H1 (cell line): Measurements from ENCODE around the gene XDH. TPM values are rescaled to one million over a fixed set of nuclear protein-coding genes. Genes with fewer than 3 reads are reported as not detected.

ENCODE experiments used
- CTCF ChIA-PET: fragments of 300-600 bp; sonication (Branson Sonifier 250); formaldehyde crosslinking; loops from one replicate; lab custom pipeline; 2021; ENCODE audit not compliant: partially characterized antibody; lab: Charles Lee
- POLR2A ChIA-PET: fragments of 300-600 bp; sonication (Branson Sonifier 250); formaldehyde crosslinking; loops from one replicate; lab custom pipeline; 2021; ENCODE audit warnings: inconsistent platforms; ENCODE audit not compliant: partially characterized antibody; lab: Charles Lee
- DNase-seq, 2 experiments: peaks; one replicate each; pipeline versions ENCODE4 v3.0.0 to v3.0.0-alpha.2; 2010 to 2022; ENCODE audit warnings: low spot score in 2 of 2, low read depth in 1 of 2, mixed read lengths in 1 of 2
- FAIRE-seq: peaks from 2 replicates; lab custom pipeline; 2011; peaks lifted over from hg19 to GRCh38; lab: Jason Lieb, UNC
- H2AFZ ChIP-seq: 2 replicates; pipeline ENCODE4 v1.8.1; 2012; ENCODE audit warnings: low read length, inconsistent platforms
- H2AK5ac ChIP-seq: 2 replicates; pipeline ENCODE4 v1.6.1; 2013; ENCODE audit warnings: low read depth, low read length
- H2BK120ac ChIP-seq: replicated peaks from 2 replicates; pipeline ENCODE3; 2013; ENCODE audit warnings: low read depth, low read length, inconsistent platforms
- H2BK12ac ChIP-seq: 2 replicates; pipeline ENCODE4 v1.6.1; 2013; ENCODE audit warnings: low read depth, low read length
- H2BK15ac ChIP-seq: 2 replicates; pipeline ENCODE4 v1.6.1; 2013; ENCODE audit warnings: low read length
- H2BK20ac ChIP-seq: 2 replicates; pipeline ENCODE4 v1.6.1; 2013; ENCODE audit warnings: low read length
- H2BK5ac ChIP-seq: 2 replicates; pipeline ENCODE4 v1.6.1; 2013; ENCODE audit warnings: low read depth, low read length
- H3K14ac ChIP-seq: 2 replicates; pipeline ENCODE4 v1.6.1; 2013; ENCODE audit warnings: inconsistent platforms; ENCODE audit not compliant: insufficient read length
- H3K18ac ChIP-seq: 2 replicates; pipeline ENCODE4 v1.6.1; 2013; ENCODE audit warnings: low read length; ENCODE audit errors: extremely low read depth
- H3K23ac ChIP-seq: 2 replicates; pipeline ENCODE4 v1.6.1; 2013; ENCODE audit warnings: inconsistent platforms; ENCODE audit not compliant: insufficient read length
- H3K23me2 ChIP-seq: 2 replicates; pipeline ENCODE4 v1.6.1; 2013; ENCODE audit warnings: low read depth, low read length
- H3K27ac ChIP-seq: 2 replicates; pipeline ENCODE4 v1.6.1; 2011; ENCODE audit warnings: low read depth, low read length, inconsistent platforms
- H3K27me3 ChIP-seq, 4 experiments: replicated peaks in 1 of 4; 1 replicate in 1 of 4; 2 replicates in 3 of 4; pipeline versions ENCODE4 v1.6.1 to v1.8.1; 2011 to 2013; ENCODE audit warnings: low read length in 3 of 4, mild to moderate bottlenecking in 3 of 4, inconsistent platforms in 2 of 4, mixed read lengths in 2 of 4, moderate library complexity in 1 of 4; ENCODE audit not compliant: control insufficient read depth in 3 of 4, insufficient read depth in 3 of 4; ENCODE audit errors: extremely low read depth in 1 of 4
- H3K36me3 ChIP-seq, 4 experiments: 2 replicates each; pipeline versions ENCODE4 v1.6.1 to v1.8.1; 2011 to 2013; ENCODE audit warnings: mild to moderate bottlenecking in 4 of 4, low read length in 3 of 4, moderate library complexity in 2 of 4, control low read depth in 1 of 4, inconsistent platforms in 1 of 4; ENCODE audit not compliant: insufficient read depth in 4 of 4, control insufficient read depth in 2 of 4
- H3K4ac ChIP-seq: replicated peaks from 2 replicates; pipeline ENCODE3; 2013; ENCODE audit warnings: low read length, low read depth, mixed read lengths, inconsistent platforms; ENCODE audit not compliant: insufficient read length
- H3K4me1 ChIP-seq, 4 experiments: replicated peaks in 1 of 4; 1 replicate in 1 of 4; 2 replicates in 3 of 4; pipeline versions ENCODE4 v1.6.1 to v1.8.1; 2011 to 2013; ENCODE audit warnings: low read length in 3 of 4, inconsistent platforms in 2 of 4, mixed read lengths in 1 of 4; ENCODE audit not compliant: insufficient read depth in 4 of 4, control insufficient read depth in 3 of 4
- H3K4me2 ChIP-seq, 2 experiments: 2 replicates each; pipeline versions ENCODE4 v1.6.1 to v1.8.1; 2011 to 2013; ENCODE audit warnings: low read depth in 2 of 2, low read length in 2 of 2, control low read depth in 1 of 2, inconsistent platforms in 1 of 2, mild to moderate bottlenecking in 1 of 2; ENCODE audit not compliant: insufficient read depth in 1 of 2
- H3K4me3 ChIP-seq, 4 experiments: fragments of 200-600, 300-600 bp in 1 of 4; sonication (generic), shearing (Covaris generic), sonication (Bioruptor Twin) in 1 of 4; 2 replicates each; pipeline versions ENCODE4 v1.5.1 to v1.8.1; 2011 to 2016; ENCODE audit warnings: low read length in 4 of 4, low read depth in 3 of 4, control low read depth in 2 of 4, inconsistent platforms in 2 of 4, mild to moderate bottlenecking in 2 of 4, mixed read lengths in 1 of 4, moderate library complexity in 1 of 4; ENCODE audit not compliant: insufficient read depth in 2 of 4; ENCODE audit errors: extremely low read depth in 1 of 4
- H3K56ac ChIP-seq: replicated peaks from 2 replicates; pipeline ENCODE3; 2013; ENCODE audit warnings: low read depth, mild to moderate bottlenecking, mixed read lengths, low read length, inconsistent platforms; ENCODE audit not compliant: insufficient read length
- H3K79me1 ChIP-seq: 2 replicates; pipeline ENCODE4 v1.6.1; 2013; ENCODE audit warnings: low read depth, low read length, control low read depth
- H3K79me2 ChIP-seq, 2 experiments: 2 replicates each; pipeline versions ENCODE4 v1.6.1 to v1.8.1; 2012 to 2013; ENCODE audit warnings: low read length in 2 of 2, mild to moderate bottlenecking in 2 of 2, inconsistent platforms in 1 of 2; ENCODE audit not compliant: insufficient read depth in 2 of 2, control insufficient read depth in 1 of 2
- H3K9ac ChIP-seq, 4 experiments: replicated peaks in 1 of 4; 1 replicate in 1 of 4; 2 replicates in 3 of 4; pipeline versions ENCODE4 v1.6.1 to v1.8.1; 2011 to 2013; ENCODE audit warnings: low read depth in 3 of 4, low read length in 3 of 4, control low read depth in 2 of 4, mild to moderate bottlenecking in 2 of 4, moderate library complexity in 2 of 4, inconsistent platforms in 1 of 4; ENCODE audit errors: extremely low read depth in 1 of 4
- H3K9me3 ChIP-seq, 2 experiments: 2 replicates each; pipeline versions ENCODE4 v1.6.1 to v1.8.1; 2012 to 2013; ENCODE audit warnings: mild to moderate bottlenecking in 2 of 2, moderate library complexity in 2 of 2, control low read depth in 1 of 2, inconsistent platforms in 1 of 2, low read depth in 1 of 2, low read length in 1 of 2, mixed read lengths in 1 of 2; ENCODE audit not compliant: insufficient read depth in 2 of 2
- H4K20me1 ChIP-seq, 2 experiments: replicated peaks in 1 of 2; 2 replicates each; pipeline versions ENCODE3 to v1.8.1; 2011 to 2013; ENCODE audit warnings: inconsistent platforms in 2 of 2, low read length in 2 of 2, mild to moderate bottlenecking in 1 of 2; ENCODE audit not compliant: insufficient read depth in 2 of 2, control insufficient read depth in 1 of 2
- H4K5ac ChIP-seq: 2 replicates; pipeline ENCODE4 v1.6.1; 2013; ENCODE audit warnings: low read length, low read depth, mixed read lengths, inconsistent platforms; ENCODE audit not compliant: insufficient read length
- H4K8ac ChIP-seq: 2 replicates; pipeline ENCODE4 v1.8.0; 2013; ENCODE audit warnings: mild to moderate bottlenecking, moderate library complexity, low read length, inconsistent platforms; ENCODE audit not compliant: insufficient read depth; ENCODE audit errors: extremely low read depth
- H4K91ac ChIP-seq: replicated peaks from 2 replicates; pipeline ENCODE3; 2013; ENCODE audit warnings: low read length, mixed read lengths, inconsistent platforms; ENCODE audit not compliant: insufficient read length
- ASH2L ChIP-seq: fragments of 200-600, 300-600 bp; sonication (generic); IDR thresholded peaks from one replicate; pipeline ENCODE4 v1.7.1; 2017; ENCODE audit warnings: low read length
- BACH1 ChIP-seq: IDR thresholded peaks from 2 replicates; pipeline ENCODE4 v1.6.1; 2012; ENCODE audit warnings: low read length, improper control_type of control experiment
- BRCA1 ChIP-seq: IDR thresholded peaks from 2 replicates; pipeline ENCODE4 v1.6.1; 2012; ENCODE audit warnings: low read depth, low read length, improper control_type of control experiment
- CBX5 ChIP-seq: fragments of 300-800, 300-1000 bp; sonication (generic); IDR thresholded peaks from 2 replicates; pipeline ENCODE4 v1.7.1; 2016; ENCODE audit warnings: antibody characterized with exemption, low read length, low read depth
- CBX8 ChIP-seq: fragments of 300-800, 300-1000 bp; sonication (generic); IDR thresholded peaks from 2 replicates; pipeline ENCODE4 v1.7.1; 2016; ENCODE audit warnings: low read depth, low read length, borderline replicate concordance
- CTBP2 ChIP-seq: IDR thresholded peaks from 2 replicates; pipeline ENCODE4 v1.7.0; 2011; ENCODE audit warnings: borderline replicate concordance, mild to moderate bottlenecking, moderate library complexity, mixed read lengths, low read length; ENCODE audit not compliant: insufficient read depth, insufficient read length
- GTF2F1 ChIP-seq: IDR thresholded peaks from 2 replicates; pipeline ENCODE4 v1.6.1; 2012; ENCODE audit warnings: low read depth, low read length, improper control_type of control experiment, borderline replicate concordance
- PHF8 ChIP-seq: fragments of 200-600 bp; sonication (generic); conservative IDR thresholded peaks from 2 replicates; pipeline ENCODE4 v1.7.1; 2012; ENCODE audit warnings: low read depth, mild to moderate bottlenecking, inconsistent platforms, low read length, moderate library complexity
- RBBP5 ChIP-seq: IDR thresholded peaks from 2 replicates; pipeline ENCODE4 v1.7.1; 2012; ENCODE audit warnings: low read depth, mild to moderate bottlenecking, inconsistent platforms, low read length, moderate library complexity, borderline replicate concordance
- SRF ChIP-seq: IDR thresholded peaks from 2 replicates; pipeline ENCODE4 v1.6.1; 2011; ENCODE audit warnings: mild to moderate bottlenecking, low read depth, low read length, moderate library complexity
- SUZ12 ChIP-seq: fragments of 200-600 bp; sonication (generic); IDR thresholded peaks from 2 replicates; pipeline ENCODE4 v1.6.1; 2012; ENCODE audit warnings: mild to moderate bottlenecking, inconsistent platforms, low read length, moderate library complexity, mixed read lengths
- TBP ChIP-seq: IDR thresholded peaks from 2 replicates; pipeline ENCODE4 v1.6.1; 2011; ENCODE audit warnings: low read depth, low read length, improper control_type of control experiment
- TEAD4 ChIP-seq: IDR thresholded peaks from 2 replicates; pipeline ENCODE4 v1.6.1; 2012; ENCODE audit warnings: low read depth, low read length, inconsistent platforms, mixed read lengths
- USF2 ChIP-seq: IDR thresholded peaks from 2 replicates; pipeline ENCODE4 v1.6.1; 2011; ENCODE audit warnings: low read length, improper control_type of control experiment
- WGBS, 2 experiments: shearing (Covaris generic) in 1 of 2; methylation state at CpG; one replicate each; pipeline versions ENCODE4 v1.1.6 to v1.1.7; 2013 to 2015; ENCODE audit warnings: low lambda C conversion rate in 2 of 2, mixed read lengths in 2 of 2, inconsistent platforms in 1 of 2, low coverage in 1 of 2, missing lambda C conversion rate in 1 of 2; ENCODE audit not compliant: insufficient replicate concordance in 2 of 2, insufficient coverage in 1 of 2, insufficient read length in 1 of 2; ENCODE audit errors: extremely low coverage in 1 of 2, missing lambda C conversion rate in 1 of 2; 5-methylcytosine and 5-hydroxymethylcytosine counted together
- polyA plus RNA-seq, 7 experiments: library from polyadenylated mRNA; depleted of rRNA in 3 of 7; stranded (reverse) in 5 of 7; unstranded in 2 of 7; fragments of >200 nt in 5 of 7; fragments of 200-250 nt in 2 of 7; gene quantifications; 1 replicate in 5 of 7; 2 replicates in 1 of 7; 4 replicates in 1 of 7; pipeline versions ENCODE4 v1.2.1 to v1.2.3, GENCODE V29; 2011 to 2013; ENCODE audit warnings: missing spikeins in 2 of 7, mixed read lengths in 2 of 7
- total RNA-seq: library from RNA; stranded (reverse); fragmentation: NEBNext Ultra II Directional; extraction: Animal tissue kit (Norgen Biotek cat#: 25700); gene quantifications from 2 replicates; pipeline ENCODE4 v1.2.1, GENCODE V29; 2021

The XDH gene
- total and polyA plus RNA-seq, 2 of the 8 experiments (the other 6 are each of a cell fraction or from before 2014, with no cell fraction given): 0.68 to 1.2 TPM

- Histone ChIP-seq H3K56ac (no peak overlapping the region), H2AFZ (no peak overlapping the region), H2AK5ac (no peak overlapping the region), H3K79me2 (no peaks in the 10 kb centered on the region), H3K79me1 (no peaks in the 10 kb centered on the region), H3K9ac (no peak overlapping the region), H3K4me3 (no peak overlapping the region), H3K14ac (no peak overlapping the region), H3K36me3 (no peaks in the 10 kb centered on the region), H3K4me2 (no peak overlapping the region), H3K18ac (no peak overlapping the region), H2BK5ac (no peak overlapping the region), H3K27ac (no peak overlapping the region), H3K9me3 (no peaks in the 10 kb centered on the region), H4K8ac (no peak overlapping the region), H4K91ac (no peak overlapping the region), H4K5ac (no peak overlapping the region), H2BK20ac (no peak overlapping the region), H2BK15ac (no peak overlapping the region), H3K4me1 (peaks cover 0 to 6% (median 0%) of the 10 kb centered on the region in 4 experiments; a peak in 2 of 7 replicates), H3K4ac (no peak overlapping the region), H2BK12ac (no peak overlapping the region), H4K20me1 (peaks cover 0 to 2% of the 10 kb centered on the region in 2 experiments), H3K27me3 (no peaks in the 10 kb centered on the region; a peak in 1 of 7 replicates), H3K23me2 (no peaks in the 10 kb centered on the region), H2BK120ac (no peak overlapping the region), H3K23ac (no peak overlapping the region)
- no peak for FAIRE-seq
- CTCF ChIA-PET: interaction anchor here (0.6 to 7.2 kb wide), 12 partner anchors 11 to 620 kb away, joined by 3 to 64 read pairs (median 7); partner anchors contain the start of gene EHD3
- 93% methylated on average over 8 of the region's 8 CpGs; no CpG with 5 or more reads in 1 of the 2 experiments for WGBS, 2 experiments
- DNase-seq: no peak
- POLR2A ChIA-PET: no interaction called here
- TF ChIP-seq GTF2F1 (no peak), BRCA1 (no peak), CBX5 (no peak), TBP (no peak), CBX8 (no peak), RBBP5 (no peak), ASH2L (no peak), TEAD4 (no peak), PHF8 (no peak), SRF (no peak), SUZ12 (no peak), USF2 (no peak), CTBP2 (no peak), BACH1 (no peak)
These were observed 83.4 kb downstream of the XDH start for GRCh38 chr2:31331156-31331555.
